Frontal cortex (tissue), 4 donors: ENCODE data around the gene NFATC2. TPM values are rescaled to one million over a fixed set of nuclear protein-coding genes. Genes with fewer than 3 reads are reported as not detected.

Source experiments
- DNase-seq, 2 donors: peaks; one replicate each; pipeline ENCODE4 v3.0.0; 2012; ENCODE audit warnings: low spot score in 2 of 2
- FAIRE-seq: peaks from 2 replicates; lab custom pipeline; 2012; peaks lifted over from hg19 to GRCh38; lab: Jason Lieb, UNC
- total RNA-seq: library from RNA; depleted of rRNA; stranded (reverse); fragments of >200 nt; gene quantifications from one replicate; pipeline ENCODE4 v1.2.3, GENCODE V29; 2014
- donor health status: control.
- donor health status: control.
- donor health status: control.

The NFATC2 gene
- total RNA-seq, 1 donor from 2014 or later, result 0.41 TPM

GRCh38 chr20:51388227-51388626, 154.3 kb downstream of the NFATC2 start:
- DNase-seq (no peak), FAIRE-seq (no peak)

DNA sequence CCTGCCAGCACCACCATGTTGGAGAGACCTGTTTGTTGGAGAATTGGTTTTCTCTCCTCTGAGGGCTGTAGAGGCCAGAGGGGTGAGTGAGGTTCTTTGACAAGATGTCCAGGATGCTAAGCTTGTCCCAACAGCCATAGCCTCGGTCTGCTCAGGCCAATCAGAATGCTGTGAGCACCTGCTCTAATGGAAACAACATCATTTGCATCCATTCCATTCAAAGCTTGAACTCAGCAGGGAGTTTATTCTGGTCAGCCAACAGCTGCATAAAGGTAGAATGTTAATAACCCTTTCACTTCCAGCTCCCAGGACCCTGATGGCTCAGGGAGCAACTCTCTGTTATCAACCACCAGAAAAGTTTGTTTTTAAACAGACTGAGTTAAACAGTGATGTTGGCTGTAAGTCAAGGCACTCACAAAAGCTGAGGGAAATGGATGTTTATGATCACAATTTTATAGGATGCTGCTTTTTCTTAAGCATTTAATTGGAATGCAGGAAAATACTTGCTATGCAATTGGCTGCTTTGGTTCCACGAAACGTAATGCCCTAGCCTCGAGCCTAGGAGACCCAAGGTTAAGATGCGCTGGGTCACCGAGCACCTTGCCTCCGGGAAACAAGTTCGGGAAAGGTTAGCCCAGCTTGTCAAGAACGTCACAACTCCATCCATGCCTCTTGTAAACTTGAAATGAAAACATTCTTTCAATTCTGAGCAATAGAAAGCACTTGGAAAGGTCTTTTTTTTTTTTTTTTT, 155.2 kb downstream of the NFATC2 start:
- no peak for DNase-seq
- FAIRE-seq, result no peak

DNA sequence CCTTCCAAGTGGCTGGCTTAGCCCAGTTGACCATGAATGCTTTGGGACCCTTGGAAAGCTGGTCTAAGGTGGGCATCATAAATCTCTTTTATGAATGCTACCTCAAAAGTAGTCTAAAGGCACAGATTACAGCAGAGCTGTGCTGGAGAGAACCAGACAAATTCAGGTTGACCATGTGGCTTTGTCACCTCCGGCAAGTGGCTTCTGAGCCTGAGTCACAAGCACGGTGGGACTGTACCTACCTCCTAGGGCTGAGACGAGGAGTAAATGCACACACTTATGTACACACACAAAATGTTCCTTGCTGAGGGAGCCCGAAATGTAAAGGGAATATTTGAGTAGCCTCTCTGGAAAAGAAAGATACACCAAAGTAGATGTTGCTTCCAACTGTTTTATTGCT, 155.9 kb downstream of the NFATC2 start:
- DNase-seq (no peak), FAIRE-seq (no peak)

DNA sequence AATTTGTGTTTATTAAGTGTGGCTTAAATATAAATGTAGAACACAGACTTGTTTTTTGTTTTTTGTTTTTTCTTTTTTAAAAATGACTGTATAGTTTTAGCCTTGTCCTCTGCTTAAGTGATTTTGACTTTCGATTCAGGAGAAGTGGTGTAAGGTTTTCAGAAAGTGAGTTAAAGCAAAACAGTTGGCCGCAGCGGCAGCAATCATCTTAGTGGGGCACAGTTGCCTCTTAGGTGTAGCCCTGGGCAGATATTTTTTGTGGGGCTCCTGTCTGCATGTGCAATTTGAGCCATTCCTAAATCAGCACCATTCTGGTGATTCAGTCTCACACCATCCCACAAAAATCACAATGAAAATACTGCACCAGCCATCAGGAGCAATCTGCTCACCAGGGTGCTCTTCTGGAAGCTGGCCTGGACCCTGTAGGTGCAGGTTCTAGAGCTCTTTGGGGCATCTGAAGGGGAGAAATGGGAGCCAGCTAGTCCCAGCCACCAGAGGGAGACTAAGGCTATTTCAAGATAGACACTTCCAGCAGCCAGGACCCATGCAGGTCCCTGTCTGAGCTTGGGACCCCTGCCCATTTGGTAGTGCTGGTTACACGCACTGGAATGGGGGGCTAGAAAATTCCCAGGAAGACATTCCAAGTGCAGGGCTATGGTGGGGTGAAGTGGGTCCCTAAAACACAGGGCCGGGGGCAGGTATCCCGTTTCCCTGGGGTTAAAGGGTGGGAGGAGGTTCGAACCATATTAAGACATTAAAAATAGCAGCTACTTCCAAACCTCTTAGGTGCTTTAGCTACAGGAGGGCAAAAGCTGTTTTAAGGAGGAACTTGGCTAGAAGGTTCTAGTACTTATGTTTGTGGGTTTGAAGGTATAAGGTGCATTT, 156.6 kb downstream of the NFATC2 start:
- FAIRE-seq (no peak), DNase-seq (peak in 1 of 2 donors; percentile 48)

DNA sequence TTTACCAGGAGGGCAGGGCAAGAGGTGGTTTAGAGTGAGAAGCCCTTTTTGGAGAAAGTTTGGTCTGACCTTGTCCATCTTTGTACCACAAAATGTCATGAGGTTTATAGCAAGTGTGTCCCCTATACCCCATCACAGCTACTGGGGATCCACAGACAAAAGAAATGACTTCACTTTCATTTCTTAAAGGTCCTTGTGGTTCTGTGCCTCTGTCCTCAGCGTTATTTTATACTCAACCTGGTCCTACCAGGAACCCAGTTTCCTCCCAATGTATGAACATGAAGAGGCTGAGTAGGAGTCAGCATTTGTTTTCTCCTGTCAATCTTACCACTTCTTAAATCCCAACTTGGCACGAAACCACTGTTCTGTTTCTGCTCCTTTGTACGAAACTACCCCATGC, 157.6 kb downstream of the NFATC2 start:
- FAIRE-seq (no peak), DNase-seq (no peak)

DNA sequence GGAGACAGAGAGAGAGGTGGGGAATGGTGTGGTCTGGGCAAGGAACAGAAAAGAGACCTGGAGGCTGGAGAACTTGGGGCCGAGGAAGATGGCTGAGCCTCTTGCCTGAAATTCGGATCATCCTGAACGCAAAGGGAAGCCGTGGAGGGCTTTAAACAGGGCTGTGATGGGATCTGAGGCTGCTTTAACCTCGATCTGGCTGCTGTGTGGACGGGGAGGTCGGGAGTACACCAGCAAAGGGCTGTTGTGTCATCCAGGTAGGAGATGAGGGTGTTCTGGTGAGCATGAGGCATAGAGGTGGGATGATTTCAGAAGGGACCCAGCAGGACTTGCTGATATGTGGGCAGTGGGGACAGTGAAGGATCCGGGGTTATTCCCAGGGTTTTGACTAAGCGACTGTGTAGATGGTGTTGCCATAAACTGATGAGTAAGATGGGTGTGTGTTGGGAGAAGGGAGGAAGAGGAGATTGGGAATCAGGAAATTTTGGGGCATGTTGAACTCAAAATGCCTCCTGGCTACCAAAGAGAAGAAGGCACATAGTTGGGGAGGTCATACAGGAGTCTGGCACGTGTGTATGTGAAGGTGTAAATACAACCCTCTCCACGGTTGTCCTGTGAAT, 158.5 kb downstream of the NFATC2 start:
- FAIRE-seq (no peak), DNase-seq (no peak)

- FAIRE-seq, result no peak
Measured at GRCh38 chr20:51382986-51383821, 159.3 kb downstream of the NFATC2 start.

GRCh38 chr20:51382111-51382985, 160.2 kb downstream of the NFATC2 start:
- FAIRE-seq (no peak), DNase-seq (no peak)

More at GRCh38 chr20:51382986-51383821, 159.3 kb downstream of the NFATC2 start:
- no peak for DNase-seq

- DNase-seq, result no peak
- no peak for FAIRE-seq
Measured at GRCh38 chr20:51381557-51381956, 161.0 kb downstream of the NFATC2 start.

- DNase-seq (no peak), FAIRE-seq (no peak)
Measured at GRCh38 chr20:51380401-51381385, 161.8 kb downstream of the NFATC2 start.

- FAIRE-seq (no peak), DNase-seq (no peak)
Measured at GRCh38 chr20:51379601-51380341, 162.7 kb downstream of the NFATC2 start.

DNA sequence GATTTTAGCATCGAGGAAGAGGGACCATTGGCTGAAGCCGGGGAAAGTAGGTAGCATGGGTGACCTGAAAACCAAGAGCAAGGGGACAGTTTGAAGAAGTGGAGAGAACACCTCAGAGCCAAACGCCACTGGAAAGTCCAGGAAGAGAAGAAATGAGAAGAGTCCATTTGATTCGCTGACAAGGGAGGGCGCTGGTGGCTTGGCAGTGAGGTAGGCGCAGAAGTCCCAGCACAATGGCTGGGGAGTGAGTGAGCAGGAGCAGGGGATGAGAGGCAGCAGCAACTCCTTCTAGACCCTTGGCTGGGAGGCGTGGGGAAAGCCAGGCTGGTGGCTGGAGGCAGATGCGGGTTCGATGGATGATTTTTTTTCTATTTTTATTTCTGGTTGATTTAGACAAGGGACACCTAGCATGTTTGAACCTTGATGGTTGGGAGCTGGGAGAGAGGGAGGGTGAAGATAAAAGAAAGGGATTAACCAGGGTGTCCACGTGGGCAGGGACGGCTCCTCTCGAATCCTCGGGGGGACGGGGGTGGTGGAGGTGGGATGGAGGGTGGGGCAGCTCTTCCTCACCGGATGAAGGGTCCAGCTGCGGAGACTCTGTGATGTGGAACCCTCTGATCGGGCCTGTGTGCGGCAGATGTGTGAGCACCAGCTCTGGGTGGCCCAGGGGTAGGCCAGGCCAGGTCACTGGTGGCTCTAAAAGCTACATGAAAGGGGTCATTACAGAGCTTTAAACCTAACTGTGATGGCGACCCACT, 164.2 kb downstream of the NFATC2 start:
- FAIRE-seq, result no peak
- DNase-seq, result no peak

GRCh38 chr20:51377132-51377531, 165.4 kb downstream of the NFATC2 start:
- DNase-seq (no peak), FAIRE-seq (no peak)

DNA sequence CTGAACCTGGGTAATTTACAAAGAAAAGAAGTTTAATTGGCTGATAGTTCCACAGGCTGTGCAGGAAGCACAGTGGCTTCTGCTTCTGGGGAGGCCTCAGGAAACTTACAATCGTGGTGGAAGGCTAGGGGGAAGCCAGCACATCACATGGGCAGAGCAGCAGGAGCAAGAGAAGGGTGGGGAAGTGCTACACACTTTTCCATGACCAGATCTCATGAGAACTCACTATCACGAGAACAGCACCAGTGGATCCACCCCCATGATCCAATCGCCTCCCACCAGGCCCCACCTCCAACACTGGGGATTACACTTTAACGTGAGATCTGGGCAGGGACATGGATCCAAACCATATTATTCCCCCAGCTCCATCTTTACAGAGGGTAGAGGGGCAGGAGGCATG, 166.4 kb downstream of the NFATC2 start:
- FAIRE-seq (no peak), DNase-seq (no peak)

DNA sequence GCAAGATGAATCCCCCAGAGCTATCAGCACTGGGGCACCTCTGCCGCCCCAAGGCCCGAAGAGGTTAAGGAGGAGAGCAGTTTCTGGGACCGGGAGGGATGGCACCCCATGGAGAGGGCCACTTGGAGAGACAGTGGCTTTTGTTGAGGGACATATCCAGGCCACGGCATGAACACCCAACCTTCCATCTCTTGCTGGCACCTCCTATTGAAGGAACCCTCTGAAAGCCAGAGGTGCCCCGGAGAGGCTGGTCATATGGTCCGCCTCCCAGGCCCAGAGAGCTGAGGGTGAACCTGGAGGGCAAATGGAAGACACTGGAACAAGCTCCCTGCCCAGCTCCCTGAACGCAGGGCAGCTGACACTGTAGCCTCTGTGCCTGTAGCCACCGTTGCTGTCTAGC, 167.0 kb downstream of the NFATC2 start:
- DNase-seq (no peak), FAIRE-seq (no peak)

DNA sequence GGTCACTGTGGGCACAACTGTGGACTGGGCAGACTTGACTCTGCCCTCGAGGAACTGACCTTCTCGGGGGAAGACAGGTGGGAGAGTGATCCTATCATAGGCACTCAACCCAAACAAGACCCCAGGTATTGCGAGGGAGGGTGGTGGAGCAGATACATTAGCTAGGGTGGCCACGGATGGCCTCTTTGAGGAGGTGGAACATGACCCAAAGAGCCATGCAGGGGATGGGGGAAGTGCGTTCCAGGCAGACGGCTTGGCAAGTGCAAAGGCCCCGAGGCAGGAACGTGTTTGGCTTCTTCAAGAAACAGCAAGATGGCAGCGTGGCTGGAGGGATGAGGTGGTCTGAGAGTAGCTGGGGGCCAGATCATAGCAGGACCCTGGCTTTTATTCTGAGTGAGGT, 167.6 kb downstream of the NFATC2 start:
- DNase-seq (no peak), FAIRE-seq (no peak)
